IPS DF 6.9 (cell line): ENCODE data around the gene KIF21A.

Source experiments
- DNase-seq: peaks from one replicate; pipeline ENCODE4 v3.0.0-alpha.2; 2013; ENCODE audit warnings: low read depth, low spot score
- H3K27ac ChIP-seq: one replicate; pipeline ENCODE4 v1.5.1; 2013; ENCODE audit warnings: low read length, control low read depth
- H3K27me3 ChIP-seq: 2 replicates; pipeline ENCODE4 v1.6.1; 2013; ENCODE audit warnings: mild to moderate bottlenecking, low read length; ENCODE audit not compliant: control insufficient read depth, insufficient read depth
- H3K36me3 ChIP-seq: 2 replicates; pipeline ENCODE4 v1.6.1; 2013; ENCODE audit warnings: low read length; ENCODE audit not compliant: control insufficient read depth, insufficient read depth
- H3K4me1 ChIP-seq: 2 replicates; pipeline ENCODE4 v1.6.1; 2013; ENCODE audit warnings: low read length; ENCODE audit not compliant: control insufficient read depth, insufficient read depth
- H3K4me3 ChIP-seq: 2 replicates; pipeline ENCODE4 v1.5.1; 2013; ENCODE audit warnings: mild to moderate bottlenecking, low read length
- H3K9me3 ChIP-seq: 2 replicates; pipeline ENCODE4 v1.6.1; 2013; ENCODE audit warnings: low read length, inconsistent platforms; ENCODE audit not compliant: control insufficient read depth, insufficient read depth
- WGBS: extraction: QIAGEN DNeasy Blood & Tissue Kit; methylation state at CpG from one replicate; pipeline ENCODE4 v1.1.7; 2013; ENCODE audit warnings: mixed read lengths, missing lambda C conversion rate; ENCODE audit not compliant: insufficient read length, insufficient coverage; 5-methylcytosine and 5-hydroxymethylcytosine counted together

Gene KIF21A

DNA sequence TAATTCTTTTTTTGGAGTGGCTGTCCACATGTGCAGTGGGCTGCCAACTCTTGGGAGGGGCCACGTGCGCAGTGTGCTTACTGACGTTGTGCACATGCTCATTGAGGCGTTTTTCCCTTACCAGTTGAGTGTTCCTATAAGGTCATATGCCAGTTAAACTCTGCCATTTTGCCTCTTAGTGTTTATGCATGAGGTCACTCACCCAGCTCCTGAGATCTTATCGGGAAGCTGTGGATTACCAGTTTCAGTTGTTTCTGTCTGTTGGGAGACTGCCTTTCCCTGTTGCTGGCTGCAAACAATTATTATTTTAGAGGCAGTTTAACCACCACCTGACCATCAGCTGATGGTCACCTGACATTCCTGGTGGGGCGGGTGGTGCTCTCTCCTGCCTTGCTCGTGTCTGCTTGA lies 16.1 kb upstream of the KIF21A start:
- DNase-seq, result no peak
- no peak overlapping the region for H3K27ac ChIP-seq
- no CpG with 5 or more reads among the region's 7 CpGs for WGBS
- no peaks in the 10 kb centered on the region for H3K36me3 ChIP-seq
- no peaks in the 10 kb centered on the region for H3K9me3 ChIP-seq
- H3K27me3 ChIP-seq, result no peaks in the 10 kb centered on the region
- H3K4me3 ChIP-seq, result no peak overlapping the region
- no peaks in the 10 kb centered on the region for H3K4me1 ChIP-seq

DNA sequence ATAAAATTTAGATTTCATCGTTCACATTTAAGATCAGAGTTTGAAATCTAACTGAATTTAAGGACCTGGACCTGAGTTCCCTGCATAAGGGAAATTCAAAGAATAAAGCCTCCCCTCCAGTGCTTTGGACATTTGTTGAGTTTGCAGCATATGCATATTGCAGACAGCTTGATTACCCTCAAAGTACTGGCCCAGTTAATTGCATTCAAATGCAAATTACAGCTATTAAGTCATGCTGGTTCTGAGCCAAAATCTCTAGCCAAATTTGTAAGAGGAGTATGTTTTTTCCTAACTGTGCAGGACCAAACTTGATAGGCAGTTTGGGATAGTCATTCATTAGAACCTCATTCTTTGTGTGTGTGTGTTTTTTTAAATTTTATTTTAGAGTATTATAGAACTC lies 9.1 kb upstream of the KIF21A start:
- Histone ChIP-seq H3K9me3 (no peaks in the 10 kb centered on the region), H3K4me3 (no peak overlapping the region), H3K27ac (no peak overlapping the region), H3K36me3 (no peaks in the 10 kb centered on the region), H3K4me1 (no peaks in the 10 kb centered on the region), H3K27me3 (no peaks in the 10 kb centered on the region; the same call in 1 of the 2 replicates)
- WGBS, result no CpG with 5 or more reads among the region's 1 CpG
- peak; percentile 52 for DNase-seq

DNA sequence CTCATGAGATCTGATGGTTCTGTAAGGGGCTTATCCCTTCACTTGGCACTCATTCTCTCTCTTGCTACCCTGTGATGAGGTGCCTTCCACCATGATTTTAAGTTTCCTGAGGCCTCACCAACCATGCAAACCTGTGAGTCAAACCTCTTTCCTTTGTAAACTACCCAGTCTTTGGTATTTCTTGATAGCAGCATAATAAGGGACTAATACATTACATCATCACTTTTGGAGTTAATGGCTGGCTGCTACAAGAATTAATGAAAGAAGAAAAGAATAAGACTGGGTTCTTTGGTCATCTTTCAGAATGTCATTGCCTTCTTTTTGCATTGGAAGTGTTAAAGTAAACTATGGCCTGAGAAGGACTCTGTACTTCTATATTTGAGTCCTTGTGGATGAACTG lies 5.1 kb upstream of the KIF21A start:
- Histone ChIP-seq H3K27me3 (no peaks in the 10 kb centered on the region; the same call in 1 of the 2 replicates), H3K36me3 (no peaks in the 10 kb centered on the region), H3K27ac (no peak overlapping the region), H3K4me3 (no peak overlapping the region), H3K9me3 (no peaks in the 10 kb centered on the region), H3K4me1 (no peaks in the 10 kb centered on the region)
- DNase-seq, result no peak

DNA sequence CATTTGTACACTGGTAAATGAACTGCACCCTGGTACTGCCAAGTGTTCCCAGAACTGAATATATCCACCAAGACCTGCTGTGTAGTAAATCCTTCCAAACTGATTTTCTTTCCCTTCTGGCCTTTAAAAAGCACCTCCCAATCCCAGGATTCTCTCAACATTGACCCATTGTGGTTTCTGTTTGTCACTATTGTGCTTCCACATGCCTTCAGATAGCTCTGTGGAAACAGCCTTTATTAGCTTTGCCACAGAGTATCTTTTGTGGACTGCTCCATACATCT lies 949 bp upstream of the KIF21A start:
- Histone ChIP-seq H3K9me3 (no peaks in the 10 kb centered on the region), H3K4me1 (no peaks in the 10 kb centered on the region), H3K36me3 (no peaks in the 10 kb centered on the region), H3K4me3 (no peak overlapping the region; the same call in 1 of the 2 replicates), H3K27ac (no peak overlapping the region), H3K27me3 (no peaks in the 10 kb centered on the region)
- DNase-seq, result no peak

- WGBS, result no CpG with 5 or more reads among the region's 34 CpGs
- Histone ChIP-seq H3K4me1 (no peaks in the 10 kb centered on the region), H3K9me3 (no peaks in the 10 kb centered on the region), H3K4me3 (peak overlapping the region; percentile 82), H3K36me3 (no peaks in the 10 kb centered on the region), H3K27me3 (no peaks in the 10 kb centered on the region), H3K27ac (no peak overlapping the region)
- DNase-seq, result no peak
Measured at GRCh38 chr12:39442831-39443080, 164 bp downstream of the KIF21A start.

DNA sequence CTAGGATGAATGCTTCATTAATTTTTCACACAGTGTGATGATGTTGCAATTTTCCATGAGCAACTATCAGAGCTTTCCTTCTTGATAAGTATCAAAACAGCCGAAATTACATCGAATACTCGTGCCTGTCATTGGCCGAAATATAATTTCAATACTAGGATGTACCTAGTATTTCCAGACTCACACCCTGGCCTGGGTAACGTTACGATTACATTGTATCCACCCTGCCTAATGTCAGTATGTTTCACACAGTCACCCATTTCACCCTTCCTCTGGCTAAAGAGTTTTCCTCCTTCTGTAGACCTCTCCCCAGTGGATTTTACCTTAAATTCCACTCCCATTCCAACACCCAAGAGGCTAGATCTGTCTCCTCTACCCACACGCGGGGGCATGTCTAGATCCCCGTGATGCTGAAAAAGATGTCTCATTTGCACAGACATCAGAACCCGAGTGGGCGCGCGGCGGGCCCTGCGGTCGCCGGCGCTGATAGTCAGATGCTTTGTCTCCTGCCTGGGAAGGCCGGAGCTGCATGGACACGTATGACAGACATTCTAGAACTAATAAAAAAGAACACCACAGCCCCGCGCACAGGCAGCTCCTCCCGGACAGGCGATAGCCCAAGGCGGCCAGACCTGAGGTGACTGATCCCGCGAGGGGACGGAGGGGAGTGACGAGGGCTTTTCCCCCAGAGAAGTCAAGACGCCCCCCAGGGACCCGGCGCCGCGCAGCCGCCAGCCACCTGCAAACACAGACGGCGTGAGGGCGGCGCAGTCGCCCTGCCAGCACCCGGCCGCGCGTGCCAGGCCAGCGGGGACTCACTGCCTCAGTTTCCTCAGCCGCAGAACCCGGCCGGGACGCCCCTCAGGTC lies 723 bp downstream of the KIF21A start:
- H3K36me3 ChIP-seq, result no peaks in the 10 kb centered on the region
- H3K27ac ChIP-seq, result no peak overlapping the region
- H3K27me3 ChIP-seq, result no peaks in the 10 kb centered on the region
- H3K9me3 ChIP-seq, result no peaks in the 10 kb centered on the region
- WGBS, result no CpG with 5 or more reads among the region's 49 CpGs
- DNase-seq, result no peak
- no peaks in the 10 kb centered on the region for H3K4me1 ChIP-seq
- peak overlapping the region; percentile 82 for H3K4me3 ChIP-seq

GRCh38 chr12:39441189-39441962 lies 1.5 kb downstream of the KIF21A start:
- Histone ChIP-seq H3K27me3 (no peaks in the 10 kb centered on the region), H3K36me3 (no peaks in the 10 kb centered on the region), H3K9me3 (no peaks in the 10 kb centered on the region), H3K4me3 (no peak overlapping the region; the same call in 1 of the 2 replicates), H3K27ac (no peak overlapping the region), H3K4me1 (no peaks in the 10 kb centered on the region)
- no CpG with 5 or more reads among the region's 5 CpGs for WGBS
- no peak for DNase-seq

- Histone ChIP-seq H3K36me3 (no peaks in the 10 kb centered on the region), H3K4me3 (no peak overlapping the region), H3K27me3 (no peaks in the 10 kb centered on the region), H3K27ac (no peak overlapping the region), H3K4me1 (no peaks in the 10 kb centered on the region), H3K9me3 (no peaks in the 10 kb centered on the region)
- no peak for DNase-seq
- no CpG with 5 or more reads among the region's 2 CpGs for WGBS
Measured at GRCh38 chr12:39440781-39441180, 2.1 kb downstream of the KIF21A start.

GRCh38 chr12:39440101-39440500 lies 2.8 kb downstream of the KIF21A start:
- H3K4me1 ChIP-seq, result no peaks in the 10 kb centered on the region
- no peaks in the 10 kb centered on the region for H3K36me3 ChIP-seq
- H3K27ac ChIP-seq, result no peak overlapping the region
- DNase-seq, result no peak
- H3K9me3 ChIP-seq, result no peaks in the 10 kb centered on the region
- WGBS, result no CpG with 5 or more reads among the region's 1 CpG
- no peak overlapping the region for H3K4me3 ChIP-seq
- H3K27me3 ChIP-seq, result no peaks in the 10 kb centered on the region

GRCh38 chr12:39435531-39435930 lies 7.4 kb downstream of the KIF21A start:
- Histone ChIP-seq H3K27me3 (no peaks in the 10 kb centered on the region), H3K4me1 (no peaks in the 10 kb centered on the region), H3K4me3 (no peak overlapping the region), H3K9me3 (no peaks in the 10 kb centered on the region), H3K27ac (no peak overlapping the region), H3K36me3 (no peaks in the 10 kb centered on the region)
- no CpG with 5 or more reads among the region's 3 CpGs for WGBS
- no peak for DNase-seq

DNA sequence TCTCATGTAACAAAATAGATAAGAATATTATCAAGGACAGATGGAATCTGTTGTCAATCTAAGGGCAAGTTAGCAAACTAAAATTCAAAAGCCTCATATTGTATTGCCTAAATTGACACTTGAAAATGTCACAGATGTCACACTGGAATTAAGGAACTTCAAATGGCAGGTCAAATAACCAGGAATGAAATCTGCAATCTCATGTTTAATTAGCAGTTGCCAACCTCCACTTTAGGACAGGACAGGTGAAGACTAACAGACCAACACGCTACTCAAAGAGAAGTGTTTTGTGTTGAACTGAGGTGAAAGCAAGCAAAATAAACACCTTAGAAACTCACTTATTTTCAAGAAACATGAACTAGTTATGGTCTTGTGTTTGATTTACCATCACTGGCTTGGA lies 11.1 kb downstream of the KIF21A start:
- no CpG with 5 or more reads among the region's 1 CpG for WGBS
- Histone ChIP-seq H3K4me1 (no peaks in the 10 kb centered on the region), H3K36me3 (no peaks in the 10 kb centered on the region)

More for the DNA sequence above, 11.1 kb downstream of the KIF21A start:
- DNase-seq, result no peak
- no peaks in the 10 kb centered on the region for H3K9me3 ChIP-seq
- no peaks in the 10 kb centered on the region for H3K27me3 ChIP-seq
- no peak overlapping the region for H3K4me3 ChIP-seq
- no peak overlapping the region for H3K27ac ChIP-seq
